Hypothalamus (tissue), 51 donors: Measurements from ENCODE around the gene SERGEF.
"Not testable (repeated sequence)": the region's sequence is repeated elsewhere in the genome, so short reads cannot be mapped to it uniquely, and the experiment has no call there.

ENCODE experiments used
- DNase-seq, 51 donors: peaks; one replicate each; lab custom pipeline; 2025; lab: John Stamatoyannopoulos, UW

The SERGEF gene

DNA sequence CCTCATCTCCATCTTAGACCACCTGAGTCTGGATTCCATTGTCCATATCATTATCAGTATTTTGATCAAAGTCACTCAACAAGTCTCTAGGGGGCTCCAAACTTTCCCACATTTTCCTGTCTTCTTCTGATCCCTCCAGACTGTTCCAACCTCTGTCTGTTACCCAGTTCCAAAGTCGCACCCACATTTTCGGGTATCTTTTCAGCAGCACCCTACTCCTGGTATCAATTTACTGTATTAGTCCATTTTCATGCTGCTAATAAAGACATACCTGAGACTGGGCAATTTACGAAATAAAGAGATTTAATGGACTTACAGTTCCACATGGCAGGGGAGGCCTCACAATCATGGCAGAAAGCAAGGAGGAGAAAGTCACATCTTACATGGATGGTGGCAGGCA lies 144.4 kb downstream of the SERGEF start:
- not testable (repeated sequence) for DNase-seq

- no peak for DNase-seq
Measured at GRCh38 chr11:17867341-17867740, 145.5 kb downstream of the SERGEF start.

GRCh38 chr11:17865765-17866428 lies 146.9 kb downstream of the SERGEF start:
- DNase-seq: no peak

DNA sequence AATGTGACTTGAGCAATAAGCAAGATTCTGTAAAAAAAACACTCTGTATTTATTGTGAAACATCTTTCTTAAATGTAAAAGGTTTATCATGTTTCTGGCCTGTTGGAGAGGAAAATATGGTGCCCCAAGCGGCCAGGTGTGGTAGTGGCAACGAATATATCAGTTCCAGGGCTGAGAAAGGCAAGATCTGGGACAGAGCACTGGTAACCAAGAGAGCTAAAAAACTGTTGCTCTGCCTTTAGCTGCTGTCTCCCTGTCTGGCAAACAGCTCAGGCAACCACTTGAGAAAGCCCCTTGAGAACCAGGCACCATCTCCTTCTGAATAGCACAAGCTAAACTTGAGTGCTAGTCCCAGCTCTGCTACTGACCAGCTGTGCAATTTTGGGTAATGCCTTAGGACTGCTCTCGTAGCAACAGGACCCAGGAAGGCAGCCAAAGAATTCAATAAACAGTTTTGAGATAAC lies 148.3 kb downstream of the SERGEF start:
- peak in 1 of 51 donors; percentile 5 for DNase-seq

GRCh38 chr11:17861036-17861755 lies 151.7 kb downstream of the SERGEF start:
- no peak for DNase-seq

GRCh38 chr11:17859552-17859951 lies 153.3 kb downstream of the SERGEF start:
- DNase-seq: no peak

DNA sequence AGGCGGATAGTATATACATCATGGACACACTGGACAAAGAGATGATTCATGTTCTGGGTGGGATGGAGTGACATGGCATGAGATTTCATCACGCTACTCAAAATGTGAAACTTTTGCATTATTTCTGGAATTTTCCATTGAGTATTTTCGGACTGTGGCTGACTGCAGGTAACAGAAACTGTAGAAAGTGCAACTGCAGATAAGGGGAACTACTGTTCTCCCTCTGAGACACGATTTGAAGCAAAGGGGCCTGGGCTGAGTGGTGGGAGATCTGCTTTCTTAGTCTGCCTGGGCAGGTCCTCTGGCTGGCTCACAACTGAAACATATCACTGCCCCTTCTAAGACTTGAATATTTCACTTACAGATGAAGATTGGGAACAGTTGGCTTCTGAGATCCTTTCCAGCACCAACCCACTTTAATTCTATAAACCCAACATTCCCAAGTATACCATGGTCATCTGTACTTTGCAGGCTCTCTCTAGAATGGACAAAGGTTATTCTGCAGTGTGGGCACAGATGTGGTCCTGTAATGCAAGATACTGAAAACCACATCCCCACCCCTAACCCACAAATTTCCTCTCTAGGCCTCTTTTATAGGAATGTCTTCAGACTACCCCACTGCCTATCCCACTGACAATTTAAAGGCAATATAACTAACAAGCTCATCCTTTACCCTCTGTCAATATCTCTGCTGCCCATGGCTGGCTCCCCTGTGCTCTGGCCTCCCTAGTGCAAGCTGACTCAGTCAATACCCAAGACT lies 157.1 kb downstream of the SERGEF start:
- no peak for DNase-seq

GRCh38 chr11:17853280-17853679 lies 159.6 kb downstream of the SERGEF start:
- no peak for DNase-seq

DNA sequence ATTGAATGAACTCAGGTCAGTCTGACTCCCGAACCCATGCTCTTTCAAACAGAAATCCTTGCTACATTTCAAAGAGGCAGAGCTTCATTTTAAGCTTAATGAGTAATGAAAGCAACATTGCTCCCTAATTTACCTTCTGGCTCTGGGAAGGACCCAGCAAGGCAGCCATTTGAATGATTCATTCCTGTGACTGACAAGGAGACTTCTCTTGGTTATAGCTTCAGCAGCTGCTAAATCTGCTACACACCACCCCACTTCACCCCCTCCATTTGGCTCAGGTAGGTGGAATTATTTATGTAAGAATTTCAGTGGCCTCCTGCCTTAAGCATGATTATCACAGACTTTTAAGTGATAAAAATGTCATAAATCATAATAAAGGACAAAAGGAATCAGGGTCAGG lies 160.6 kb downstream of the SERGEF start:
- no peak for DNase-seq

GRCh38 chr11:17851697-17852096 lies 161.2 kb downstream of the SERGEF start:
- DNase-seq: no peak

GRCh38 chr11:17850336-17850735 lies 162.5 kb downstream of the SERGEF start:
- no peak for DNase-seq

DNA sequence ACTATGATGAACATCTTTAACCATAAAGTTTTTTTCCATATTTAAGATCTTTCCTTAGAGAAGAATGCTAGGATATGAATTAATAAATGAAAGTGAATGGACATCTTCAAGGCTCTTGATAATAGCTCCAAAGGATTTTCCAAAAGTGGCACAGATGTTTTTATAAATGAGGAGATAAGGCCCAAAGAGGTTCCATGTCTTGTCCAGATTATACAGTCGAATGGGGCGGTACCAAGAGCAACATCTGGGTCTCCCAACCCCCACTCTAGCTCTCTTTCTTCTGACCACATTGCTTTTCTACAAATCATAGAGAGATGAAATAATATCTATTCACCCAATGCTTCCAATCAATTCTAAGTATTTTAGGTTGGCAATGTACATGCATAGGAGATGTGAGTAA lies 164.1 kb downstream of the SERGEF start:
- no peak for DNase-seq

GRCh38 chr11:17846852-17847453 lies 165.9 kb downstream of the SERGEF start:
- peak in 7 of 51 donors; percentile 6 to 53 (median 15) for DNase-seq

GRCh38 chr11:17845431-17845881 lies 167.4 kb downstream of the SERGEF start:
- no peak for DNase-seq

DNA sequence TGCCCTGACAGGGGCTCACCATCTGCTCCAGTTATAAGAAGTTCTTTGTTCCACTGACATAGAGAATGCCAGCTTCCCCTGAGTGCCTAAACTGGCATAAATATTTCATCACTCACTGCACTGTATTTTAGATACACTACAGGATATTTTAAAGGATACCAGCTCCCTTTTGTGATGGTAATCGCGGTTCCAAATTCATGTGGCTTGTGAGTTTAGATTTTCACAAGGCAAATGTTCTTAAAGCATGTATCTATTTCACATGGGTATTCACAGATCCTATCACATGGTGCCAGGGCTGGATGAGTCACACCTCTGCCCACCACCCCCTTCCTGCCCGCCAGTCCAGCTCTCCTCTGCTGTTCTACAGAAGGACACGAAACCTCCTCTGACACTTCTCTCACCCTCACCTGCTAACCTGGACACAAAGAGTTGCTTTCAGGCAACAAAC lies 172.7 kb downstream of the SERGEF start:
- no peak for DNase-seq

GRCh38 chr11:17839450-17839849 lies 173.4 kb downstream of the SERGEF start:
- DNase-seq: peak in 8 of 51 donors; percentile 3 to 31 (median 8)

- DNase-seq: no peak
Measured at GRCh38 chr11:17838102-17838501, 174.7 kb downstream of the SERGEF start.

GRCh38 chr11:17831883-17832282 lies 181.0 kb downstream of the SERGEF start:
- no peak for DNase-seq

DNA sequence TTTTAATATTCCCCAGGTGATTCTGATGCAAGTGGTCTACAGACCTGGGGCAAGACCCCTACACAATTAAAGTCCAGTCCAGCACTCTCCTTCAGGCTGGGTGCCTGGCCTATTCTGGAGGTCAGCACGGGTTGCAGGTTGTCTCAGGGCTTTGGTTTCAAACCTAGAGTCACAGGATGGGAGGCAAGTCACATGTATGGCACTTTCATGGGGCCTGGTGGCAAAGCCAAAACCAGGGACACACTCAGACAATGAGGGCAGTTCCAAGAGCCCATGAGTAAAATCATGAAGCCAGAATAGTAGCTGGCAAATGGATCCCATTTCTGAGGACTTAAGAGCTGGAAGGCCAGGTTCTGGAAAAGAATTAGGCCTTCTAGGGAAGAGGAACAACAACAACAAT lies 181.6 kb downstream of the SERGEF start:
- DNase-seq: no peak

DNA sequence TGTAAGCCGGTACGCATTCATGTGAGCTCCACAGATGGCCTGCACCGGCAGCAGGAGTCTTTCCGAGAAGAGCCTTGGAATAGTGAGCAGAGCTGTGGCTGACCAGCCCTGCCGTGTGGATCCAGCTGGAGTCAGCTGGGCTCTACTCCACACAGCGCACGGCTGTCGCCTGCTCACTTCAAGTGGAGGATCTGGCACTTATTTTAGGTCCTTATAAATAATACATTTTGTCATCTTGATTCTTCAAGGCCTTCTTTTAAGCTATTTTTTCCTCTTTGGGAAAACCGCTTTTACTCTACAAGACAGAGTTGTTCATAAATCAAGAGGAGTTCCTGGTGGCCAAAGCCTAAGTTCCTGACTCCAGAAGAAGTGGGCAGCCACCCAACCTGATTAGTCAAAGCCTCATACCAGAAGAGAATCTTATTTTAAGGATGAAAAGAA lies 184.5 kb downstream of the SERGEF start:
- peak in 14 of 51 donors; percentile 5 to 48 (median 21) for DNase-seq

DNA sequence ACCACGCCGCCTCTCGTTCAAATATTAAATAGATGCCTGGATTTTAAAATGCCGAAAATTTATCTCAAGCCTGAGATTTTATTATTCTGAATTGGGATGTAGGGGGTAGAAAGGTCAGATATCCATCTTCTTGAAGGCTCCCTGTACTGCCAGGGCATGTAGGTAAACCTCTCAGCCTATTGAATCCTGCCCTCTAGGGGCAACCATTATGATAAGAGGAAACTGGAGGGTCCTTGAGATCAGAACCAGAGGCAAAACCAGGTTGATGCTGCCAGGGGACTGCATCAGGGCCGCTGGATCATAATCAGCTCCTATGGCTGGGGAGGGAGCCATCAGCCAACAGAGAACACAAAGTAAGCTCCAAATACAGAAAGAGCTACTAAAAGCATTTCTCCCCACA lies 185.8 kb downstream of the SERGEF start:
- peak in 1 of 51 donors; percentile 32 for DNase-seq
